GM19025 (cell line): ENCODE data around the gene FETUB.
"Not testable (repeated sequence)": the region's sequence is repeated elsewhere in the genome, so short reads cannot be mapped to it uniquely, and the experiment has no call there.

Source experiments
- ATAC-seq: cut with Tn5 transposase; IDR thresholded peaks from one replicate; pipeline ENCODE4 v1.9.1; 2021; ENCODE audit warnings: mild to moderate bottlenecking, low read depth, moderate library complexity; ENCODE audit not compliant: unreplicated experiment

FETUB gene

GRCh38 chr3:186665625-186666188 lies 25.5 kb downstream of the FETUB start, which contains the start of gene HRG:
Gene HRG (plus strand): TSS chr3:186666014. CDS start chr3:186666032, 18 bp downstream.
- ATAC-seq = no peak

- ATAC-seq = no peak
Measured at GRCh38 chr3:186668426-186668825, 28.2 kb downstream of the FETUB start.

- ATAC-seq = no peak
Measured at GRCh38 chr3:186669378-186670084, 29.3 kb downstream of the FETUB start.

- ATAC-seq = no peak
Measured at GRCh38 chr3:186670155-186670554, 30.0 kb downstream of the FETUB start.

- no peak for ATAC-seq
Measured at GRCh38 chr3:186671051-186671450, 30.9 kb downstream of the FETUB start.

- ATAC-seq = no peak
Measured at GRCh38 chr3:186678604-186679003, 38.4 kb downstream of the FETUB start.

GRCh38 chr3:186679151-186679550 lies 39.0 kb downstream of the FETUB start:
- no peak for ATAC-seq

- ATAC-seq = no peak
Measured at GRCh38 chr3:186680869-186681268, 40.7 kb downstream of the FETUB start.

- no peak for ATAC-seq
Measured at GRCh38 chr3:186682812-186683211, 42.6 kb downstream of the FETUB start.

GRCh38 chr3:186683979-186684378 lies 43.8 kb downstream of the FETUB start:
- ATAC-seq = no peak

- not testable (repeated sequence) for ATAC-seq
Measured at GRCh38 chr3:186686475-186686874, 46.3 kb downstream of the FETUB start.

- no peak for ATAC-seq
Measured at GRCh38 chr3:186687120-186687651, 47.0 kb downstream of the FETUB start.

GRCh38 chr3:186690304-186690703 lies 50.1 kb downstream of the FETUB start:
- ATAC-seq = not testable (repeated sequence)

GRCh38 chr3:186691676-186692075 lies 51.5 kb downstream of the FETUB start:
- no peak for ATAC-seq

GRCh38 chr3:186693843-186694242 lies 53.6 kb downstream of the FETUB start:
- ATAC-seq = no peak

- no peak for ATAC-seq
Measured at GRCh38 chr3:186694288-186695032, 54.3 kb downstream of the FETUB start.

GRCh38 chr3:186696522-186696921 lies 56.3 kb downstream of the FETUB start:
- ATAC-seq = no peak

- no peak for ATAC-seq
Measured at GRCh38 chr3:186697510-186697909, 57.3 kb downstream of the FETUB start.

GRCh38 chr3:186700267-186700666 lies 60.1 kb downstream of the FETUB start:
- no peak for ATAC-seq

GRCh38 chr3:186702451-186702850 lies 62.3 kb downstream of the FETUB start:
- ATAC-seq = not testable (repeated sequence)
